ENCODE data around the gene SRF. TPM values are rescaled to one million over a fixed set of nuclear protein-coding genes. Genes with fewer than 3 reads are reported as not detected.

Gene SRF
- total RNA-seq, 1 experiment from 2014 or later, result 46.2 TPM

DNA sequence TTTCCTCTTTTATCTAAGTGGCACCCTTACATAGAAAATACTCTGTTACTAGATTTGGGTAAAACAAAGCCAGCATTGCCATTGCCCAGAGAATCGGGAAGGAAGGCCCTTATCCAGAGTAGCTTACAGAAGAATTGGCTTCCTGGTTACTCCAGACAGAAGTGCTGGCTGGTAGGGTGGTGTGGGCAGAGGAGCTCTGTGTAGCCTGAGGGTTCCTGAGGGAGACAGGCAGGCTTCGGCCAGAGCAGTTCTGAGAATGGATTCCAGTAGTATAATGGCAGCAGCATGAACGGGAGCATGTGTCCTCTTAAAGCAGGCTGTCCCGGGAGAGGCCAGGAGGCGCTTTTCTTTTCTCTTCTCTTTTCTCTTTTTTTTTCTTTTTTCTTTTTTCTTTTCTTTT is 22.9 kb downstream of the SRF start (continued):
- TF ChIP-seq ZNF263 (CRISPR knock-in tag; IDR thresholded peaks at IDR 0.05; ENCODE audit: low read depth) (no peak), ZNF317 (CRISPR knock-in tag; IDR thresholded peaks at IDR 0.05; ENCODE audit: borderline replicate concordance, low read depth) (no peak), ZNF396 (CRISPR knock-in tag; IDR thresholded peaks at IDR 0.05; ENCODE audit: borderline replicate concordance) (no peak), GRHL2 (CRISPR knock-in tag; IDR thresholded peaks at IDR 0.05; ENCODE audit: insufficient replicate concordance, severe bottlenecking) (no peak), ZNF121 (CRISPR knock-in tag; IDR thresholded peaks at IDR 0.05) (no peak), HMGA2 (CRISPR knock-in tag; IDR thresholded peaks at IDR 0.05) (no peak), ARID4B (CRISPR knock-in tag; IDR thresholded peaks at IDR 0.05; ENCODE audit: borderline replicate concordance) (no peak), ZNF416 (CRISPR knock-in tag; IDR thresholded peaks at IDR 0.05) (no peak)
- TF ChIP-seq, protein P1, sequence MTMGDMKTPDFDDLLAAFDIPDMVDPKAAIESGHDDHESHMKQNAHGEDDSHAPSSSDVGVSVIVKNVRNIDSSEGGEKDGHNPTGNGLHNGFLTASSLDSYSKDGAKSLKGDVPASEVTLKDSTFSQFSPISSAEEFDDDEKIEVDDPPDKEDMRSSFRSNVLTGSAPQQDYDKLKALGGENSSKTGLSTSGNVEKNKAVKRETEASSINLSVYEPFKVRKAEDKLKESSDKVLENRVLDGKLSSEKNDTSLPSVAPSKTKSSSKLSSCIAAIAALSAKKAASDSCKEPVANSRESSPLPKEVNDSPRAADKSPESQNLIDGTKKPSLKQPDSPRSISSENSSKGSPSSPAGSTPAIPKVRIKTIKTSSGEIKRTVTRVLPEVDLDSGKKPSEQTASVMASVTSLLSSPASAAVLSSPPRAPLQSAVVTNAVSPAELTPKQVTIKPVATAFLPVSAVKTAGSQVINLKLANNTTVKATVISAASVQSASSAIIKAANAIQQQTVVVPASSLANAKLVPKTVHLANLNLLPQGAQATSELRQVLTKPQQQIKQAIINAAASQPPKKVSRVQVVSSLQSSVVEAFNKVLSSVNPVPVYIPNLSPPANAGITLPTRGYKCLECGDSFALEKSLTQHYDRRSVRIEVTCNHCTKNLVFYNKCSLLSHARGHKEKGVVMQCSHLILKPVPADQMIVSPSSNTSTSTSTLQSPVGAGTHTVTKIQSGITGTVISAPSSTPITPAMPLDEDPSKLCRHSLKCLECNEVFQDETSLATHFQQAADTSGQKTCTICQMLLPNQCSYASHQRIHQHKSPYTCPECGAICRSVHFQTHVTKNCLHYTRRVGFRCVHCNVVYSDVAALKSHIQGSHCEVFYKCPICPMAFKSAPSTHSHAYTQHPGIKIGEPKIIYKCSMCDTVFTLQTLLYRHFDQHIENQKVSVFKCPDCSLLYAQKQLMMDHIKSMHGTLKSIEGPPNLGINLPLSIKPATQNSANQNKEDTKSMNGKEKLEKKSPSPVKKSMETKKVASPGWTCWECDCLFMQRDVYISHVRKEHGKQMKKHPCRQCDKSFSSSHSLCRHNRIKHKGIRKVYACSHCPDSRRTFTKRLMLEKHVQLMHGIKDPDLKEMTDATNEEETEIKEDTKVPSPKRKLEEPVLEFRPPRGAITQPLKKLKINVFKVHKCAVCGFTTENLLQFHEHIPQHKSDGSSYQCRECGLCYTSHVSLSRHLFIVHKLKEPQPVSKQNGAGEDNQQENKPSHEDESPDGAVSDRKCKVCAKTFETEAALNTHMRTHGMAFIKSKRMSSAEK (CRISPR knock-in tag; IDR thresholded peaks at IDR 0.05; ENCODE audit: borderline replicate concordance), result no peak

- no peak for ATAC-seq
- H3K9me3 Mint-ChIP-seq, result no peaks in the 10 kb centered on the region
- no peaks in the 10 kb centered on the region for H3K27me3 Mint-ChIP-seq (ENCODE audit: low read depth)
- CTCF ChIA-PET, result no interaction called here
- H3K36me3 Mint-ChIP-seq, result no peaks in the 10 kb centered on the region
- H3K4me3 Mint-ChIP-seq, result no peak overlapping the region
- H3K27ac Mint-ChIP-seq, result no peak overlapping the region
- H3K4me1 Mint-ChIP-seq, result no peaks in the 10 kb centered on the region
- DNase-seq (ENCODE audit: low spot score), result no peak
- POLR2A ChIA-PET, result no interaction called here
- TF ChIP-seq SMAD3 (CRISPR knock-in tag; IDR thresholded peaks at IDR 0.05; ENCODE audit: borderline replicate concordance) (no peak), ATF1 (CRISPR knock-in tag; IDR thresholded peaks at IDR 0.05) (no peak), TP53 (CRISPR knock-in tag; IDR thresholded peaks at IDR 0.05) (no peak), ERG (CRISPR knock-in tag; IDR thresholded peaks at IDR 0.05) (no peak), NFE2L1 (CRISPR knock-in tag; IDR thresholded peaks at IDR 0.05) (no peak)
- TF ChIP-seq, protein P2, sequence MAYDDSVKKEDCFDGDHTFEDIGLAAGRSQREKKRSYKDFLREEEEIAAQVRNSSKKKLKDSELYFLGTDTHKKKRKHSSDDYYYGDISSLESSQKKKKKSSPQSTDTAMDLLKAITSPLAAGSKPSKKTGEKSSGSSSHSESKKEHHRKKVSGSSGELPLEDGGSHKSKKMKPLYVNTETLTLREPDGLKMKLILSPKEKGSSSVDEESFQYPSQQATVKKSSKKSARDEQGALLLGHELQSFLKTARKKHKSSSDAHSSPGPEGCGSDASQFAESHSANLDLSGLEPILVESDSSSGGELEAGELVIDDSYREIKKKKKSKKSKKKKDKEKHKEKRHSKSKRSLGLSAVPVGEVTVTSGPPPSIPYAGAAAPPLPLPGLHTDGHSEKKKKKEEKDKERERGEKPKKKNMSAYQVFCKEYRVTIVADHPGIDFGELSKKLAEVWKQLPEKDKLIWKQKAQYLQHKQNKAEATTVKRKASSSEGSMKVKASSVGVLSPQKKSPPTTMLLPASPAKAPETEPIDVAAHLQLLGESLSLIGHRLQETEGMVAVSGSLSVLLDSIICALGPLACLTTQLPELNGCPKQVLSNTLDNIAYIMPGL (CRISPR knock-in tag; IDR thresholded peaks at IDR 0.05), result no peak
- TF ChIP-seq, protein P3, sequence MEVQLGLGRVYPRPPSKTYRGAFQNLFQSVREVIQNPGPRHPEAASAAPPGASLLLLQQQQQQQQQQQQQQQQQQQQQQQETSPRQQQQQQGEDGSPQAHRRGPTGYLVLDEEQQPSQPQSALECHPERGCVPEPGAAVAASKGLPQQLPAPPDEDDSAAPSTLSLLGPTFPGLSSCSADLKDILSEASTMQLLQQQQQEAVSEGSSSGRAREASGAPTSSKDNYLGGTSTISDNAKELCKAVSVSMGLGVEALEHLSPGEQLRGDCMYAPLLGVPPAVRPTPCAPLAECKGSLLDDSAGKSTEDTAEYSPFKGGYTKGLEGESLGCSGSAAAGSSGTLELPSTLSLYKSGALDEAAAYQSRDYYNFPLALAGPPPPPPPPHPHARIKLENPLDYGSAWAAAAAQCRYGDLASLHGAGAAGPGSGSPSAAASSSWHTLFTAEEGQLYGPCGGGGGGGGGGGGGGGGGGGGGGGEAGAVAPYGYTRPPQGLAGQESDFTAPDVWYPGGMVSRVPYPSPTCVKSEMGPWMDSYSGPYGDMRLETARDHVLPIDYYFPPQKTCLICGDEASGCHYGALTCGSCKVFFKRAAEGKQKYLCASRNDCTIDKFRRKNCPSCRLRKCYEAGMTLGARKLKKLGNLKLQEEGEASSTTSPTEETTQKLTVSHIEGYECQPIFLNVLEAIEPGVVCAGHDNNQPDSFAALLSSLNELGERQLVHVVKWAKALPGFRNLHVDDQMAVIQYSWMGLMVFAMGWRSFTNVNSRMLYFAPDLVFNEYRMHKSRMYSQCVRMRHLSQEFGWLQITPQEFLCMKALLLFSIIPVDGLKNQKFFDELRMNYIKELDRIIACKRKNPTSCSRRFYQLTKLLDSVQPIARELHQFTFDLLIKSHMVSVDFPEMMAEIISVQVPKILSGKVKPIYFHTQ (CRISPR knock-in tag; IDR thresholded peaks at IDR 0.05), result no peak
- TF ChIP-seq, protein P4, sequence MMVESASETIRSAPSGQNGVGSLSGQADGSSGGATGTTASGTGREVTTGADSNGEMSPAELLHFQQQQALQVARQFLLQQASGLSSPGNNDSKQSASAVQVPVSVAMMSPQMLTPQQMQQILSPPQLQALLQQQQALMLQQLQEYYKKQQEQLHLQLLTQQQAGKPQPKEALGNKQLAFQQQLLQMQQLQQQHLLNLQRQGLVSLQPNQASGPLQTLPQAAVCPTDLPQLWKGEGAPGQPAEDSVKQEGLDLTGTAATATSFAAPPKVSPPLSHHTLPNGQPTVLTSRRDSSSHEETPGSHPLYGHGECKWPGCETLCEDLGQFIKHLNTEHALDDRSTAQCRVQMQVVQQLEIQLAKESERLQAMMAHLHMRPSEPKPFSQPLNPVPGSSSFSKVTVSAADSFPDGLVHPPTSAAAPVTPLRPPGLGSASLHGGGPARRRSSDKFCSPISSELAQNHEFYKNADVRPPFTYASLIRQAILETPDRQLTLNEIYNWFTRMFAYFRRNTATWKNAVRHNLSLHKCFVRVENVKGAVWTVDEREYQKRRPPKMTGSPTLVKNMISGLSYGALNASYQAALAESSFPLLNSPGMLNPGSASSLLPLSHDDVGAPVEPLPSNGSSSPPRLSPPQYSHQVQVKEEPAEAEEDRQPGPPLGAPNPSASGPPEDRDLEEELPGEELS (CRISPR knock-in tag; IDR thresholded peaks at IDR 0.05), result no peak
Observed at GRCh38 chr6:43196337-43196736, 25.3 kb downstream of the SRF start.

Measured in WTC11 (cell line).